Esophagus squamous epithelium (tissue), 5 donors: ENCODE measurements around the gene KMT2E. TPM values are rescaled to one million over a fixed set of nuclear protein-coding genes. Genes with fewer than 3 reads are reported as not detected.
"Not testable (repeated sequence)": the region's sequence is repeated elsewhere in the genome, so short reads cannot be mapped to it uniquely, and the experiment has no call there.

ENCODE experiments used
- DNase-seq: peaks from one replicate; lab custom pipeline; 2025; lab: John Stamatoyannopoulos, UW
- H3K27ac ChIP-seq, 4 donors: fragments of 200-600 bp; sonication (generic); one replicate each; pipeline ENCODE4 v1.5.1; 2016 to 2019; ENCODE audit warnings: mild to moderate bottlenecking in 1 of 4
- H3K27me3 ChIP-seq, 4 donors: fragments of 200-600 bp; sonication (generic); 1 replicate in 3 of 4; 2 replicates in 1 of 4; pipeline versions ENCODE4 v1.5.1 to v1.6.0; 2017 to 2021; ENCODE audit warnings: antibody characterized with exemption in 1 of 4
- H3K36me3 ChIP-seq, 3 donors: fragments of 200-600 bp; sonication (generic); one replicate each; pipeline ENCODE4 v1.5.1; 2016 to 2019
- H3K4me1 ChIP-seq, 3 donors: fragments of 200-600 bp; sonication (generic); one replicate each; pipeline ENCODE4 v1.5.1; 2017 to 2019
- H3K4me3 ChIP-seq, 4 donors: fragments of 200-600 bp; sonication (generic); 1 replicate in 3 of 4; 2 replicates in 1 of 4; pipeline ENCODE4 v1.5.1; 2016 to 2019; ENCODE audit warnings: mild to moderate bottlenecking in 2 of 4, moderate library complexity in 1 of 4
- H3K9me3 ChIP-seq, 3 donors: fragments of 200-600 bp; sonication (generic); one replicate each; pipeline ENCODE4 v1.5.1; 2016 to 2019
- POLR2A ChIP-seq, 4 donors: fragments of 450-650 bp; IDR thresholded peaks; one replicate each; pipeline ENCODE4 v1.6.1; 2017; ENCODE audit warnings: antibody characterized with exemption in 4 of 4, mild to moderate bottlenecking in 4 of 4, moderate library complexity in 3 of 4
- WGBS, 2 donors: methylation state at CpG; one replicate each; pipeline ENCODE4 v1.1.5; 2018; 5-methylcytosine and 5-hydroxymethylcytosine counted together
- intact Hi-C: fragments of 100-400 bp; cut with DNase I; formaldehyde crosslinking; loops from one replicate; pipeline ENCODE4 v1.15.0; 2022
- total RNA-seq, 4 donors: library from RNA; depleted of rRNA; stranded (reverse); fragments of >200 nt; gene quantifications; one replicate each; pipeline ENCODE4 v1.1.0, GENCODE V29; 2016
- TF ChIP-seq, protein P1 (sequence below), 6 experiments: fragments of 450-650 bp in 4 of 6; fragments of 200-600 bp in 2 of 6; sonication (generic) in 2 of 6; IDR thresholded peaks; one replicate each; pipeline ENCODE4 v1.5.1; 2016 to 2019; ENCODE audit warnings: antibody characterized with exemption in 6 of 6, mild to moderate bottlenecking in 4 of 6, moderate library complexity in 4 of 6
- donor health status: DM: yes; HTN: yes; CAD: no.

The KMT2E gene
- total RNA-seq, 4 donors from 2014 or later, result 37.2 to 80.5 (median 54.4) TPM

DNA sequence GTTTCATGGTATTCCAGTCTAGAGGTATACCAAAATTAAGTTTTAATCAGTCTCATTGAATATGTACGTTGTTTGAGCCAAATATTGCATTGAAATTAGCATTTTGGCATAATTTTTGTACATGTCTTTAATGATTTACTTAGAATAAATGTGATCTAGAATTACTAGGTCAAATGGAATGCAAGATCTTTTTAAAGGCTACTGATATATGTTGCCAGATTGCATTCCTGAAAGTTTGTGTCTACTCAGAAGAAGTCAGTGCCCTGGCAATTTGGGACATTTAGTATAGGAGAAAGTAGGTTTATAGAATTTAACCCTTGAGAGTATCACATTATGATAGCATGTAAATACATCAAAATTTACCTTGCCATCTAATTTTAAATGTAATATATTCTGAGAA, 32.4 kb downstream of the KMT2E start:
- DNase-seq, result no peak
- no peaks in the 10 kb centered on the region for H3K27me3 ChIP-seq
- H3K4me1 ChIP-seq, result peaks cover 0 to 46% (median 3%) of the 10 kb centered on the region in 3 donors
- H3K4me3 ChIP-seq, result no peak overlapping the region
- no peak overlapping the region for H3K27ac ChIP-seq
- H3K9me3 ChIP-seq, result no peaks in the 10 kb centered on the region
- TF ChIP-seq, protein P1, sequence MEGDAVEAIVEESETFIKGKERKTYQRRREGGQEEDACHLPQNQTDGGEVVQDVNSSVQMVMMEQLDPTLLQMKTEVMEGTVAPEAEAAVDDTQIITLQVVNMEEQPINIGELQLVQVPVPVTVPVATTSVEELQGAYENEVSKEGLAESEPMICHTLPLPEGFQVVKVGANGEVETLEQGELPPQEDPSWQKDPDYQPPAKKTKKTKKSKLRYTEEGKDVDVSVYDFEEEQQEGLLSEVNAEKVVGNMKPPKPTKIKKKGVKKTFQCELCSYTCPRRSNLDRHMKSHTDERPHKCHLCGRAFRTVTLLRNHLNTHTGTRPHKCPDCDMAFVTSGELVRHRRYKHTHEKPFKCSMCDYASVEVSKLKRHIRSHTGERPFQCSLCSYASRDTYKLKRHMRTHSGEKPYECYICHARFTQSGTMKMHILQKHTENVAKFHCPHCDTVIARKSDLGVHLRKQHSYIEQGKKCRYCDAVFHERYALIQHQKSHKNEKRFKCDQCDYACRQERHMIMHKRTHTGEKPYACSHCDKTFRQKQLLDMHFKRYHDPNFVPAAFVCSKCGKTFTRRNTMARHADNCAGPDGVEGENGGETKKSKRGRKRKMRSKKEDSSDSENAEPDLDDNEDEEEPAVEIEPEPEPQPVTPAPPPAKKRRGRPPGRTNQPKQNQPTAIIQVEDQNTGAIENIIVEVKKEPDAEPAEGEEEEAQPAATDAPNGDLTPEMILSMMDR (IDR thresholded peaks at IDR 0.05), result no peak
- TF ChIP-seq POLR2A (IDR thresholded peaks at IDR 0.05), result no peak
- intact Hi-C loops, result no loop called here
- WGBS, 2 donors, result 26 to 40% methylated on average over 1 of the region's 1 CpG
- H3K36me3 ChIP-seq, result peaks cover 0 to 96% (median under 1%) of the 10 kb centered on the region in 3 donors

- no peak for DNase-seq
- H3K27me3 ChIP-seq, result no peaks in the 10 kb centered on the region
- H3K4me3 ChIP-seq, result no peak overlapping the region
- WGBS, 2 donors, result 79 to 81% methylated on average over 4 of the region's 4 CpGs
- no peaks in the 10 kb centered on the region for H3K9me3 ChIP-seq
- intact Hi-C loops, result no loop called here
- peaks cover 0 to 95% (median 0%) of the 10 kb centered on the region in 3 donors for H3K36me3 ChIP-seq
- peaks cover 0 to 44% (median 3%) of the 10 kb centered on the region in 3 donors for H3K4me1 ChIP-seq
- H3K27ac ChIP-seq, result no peak overlapping the region
- TF ChIP-seq, protein P1 (IDR thresholded peaks at IDR 0.05), result no peak
- no peak for TF ChIP-seq POLR2A (IDR thresholded peaks at IDR 0.05)
These were observed 33.9 kb downstream of the KMT2E start for GRCh38 chr7:105047932-105048331.

GRCh38 chr7:105050493-105050892, 36.5 kb downstream of the KMT2E start:
- Histone ChIP-seq H3K36me3 (peaks cover 0 to 84% (median 0%) of the 10 kb centered on the region in 3 donors), H3K27ac (no peak overlapping the region), H3K4me1 (peaks cover 0 to 53% (median 3%) of the 10 kb centered on the region in 3 donors), H3K9me3 (no peaks in the 10 kb centered on the region), H3K4me3 (no peak overlapping the region), H3K27me3 (no peaks in the 10 kb centered on the region)
- 94 to 100% methylated on average over 1 of the region's 1 CpG for WGBS, 2 donors
- no peak for DNase-seq
- intact Hi-C loops, result no loop called here
- TF ChIP-seq, protein P1 (IDR thresholded peaks at IDR 0.05), result no peak
- TF ChIP-seq POLR2A (IDR thresholded peaks at IDR 0.05), result no peak

- H3K9me3 ChIP-seq, H3K27ac ChIP-seq, DNase-seq, H3K27me3 ChIP-seq, H3K4me3 ChIP-seq, intact Hi-C loops: not testable (repeated sequence)
- Histone ChIP-seq H3K4me1 (peaks cover 0 to 57% (median 3%) of the 10 kb centered on the region in 3 donors), H3K36me3 (peaks cover 0 to 84% (median 0%) of the 10 kb centered on the region in 3 donors)
- 86 to 95% methylated on average over 5 to 7 of the region's 7 CpGs for WGBS, 2 donors
These were observed 36.9 kb downstream of the KMT2E start for GRCh38 chr7:105050899-105051298.

GRCh38 chr7:105055084-105055483, 41.1 kb downstream of the KMT2E start:
- WGBS, 2 donors, result 84 to 97% methylated on average over 2 of the region's 2 CpGs
- no peak for TF ChIP-seq POLR2A (IDR thresholded peaks at IDR 0.05)
- TF ChIP-seq, protein P1 (IDR thresholded peaks at IDR 0.05), result no peak

More at GRCh38 chr7:105055084-105055483, 41.1 kb downstream of the KMT2E start:
- H3K4me3 ChIP-seq, result no peak overlapping the region
- H3K9me3 ChIP-seq, result no peaks in the 10 kb centered on the region
- peaks cover 0 to 67% (median 0%) of the 10 kb centered on the region in 3 donors for H3K36me3 ChIP-seq
- H3K4me1 ChIP-seq, result peaks cover 0 to 40% (median 0%) of the 10 kb centered on the region in 3 donors
- no peaks in the 10 kb centered on the region for H3K27me3 ChIP-seq
- no peak overlapping the region for H3K27ac ChIP-seq
- DNase-seq, result no peak
- intact Hi-C loops, result no loop called here
